AG09309 (cell line): ENCODE data around the gene RALGAPB.

Experiments used
- DNase-seq: peaks from one replicate; pipeline ENCODE4 v3.0.0-alpha.2; 2010; ENCODE audit warnings: low read depth
- H3K4me3 ChIP-seq: 2 replicates; pipeline ENCODE4 v1.5.1; 2011; ENCODE audit warnings: mild to moderate bottlenecking, low read depth, low read length, moderate library complexity; ENCODE audit not compliant: control insufficient read depth
- TF ChIP-seq, protein P1 (sequence below): IDR thresholded peaks from 2 replicates; pipeline ENCODE4 v1.5.1; 2011; ENCODE audit warnings: mild to moderate bottlenecking, low read depth, low read length, inconsistent platforms; ENCODE audit not compliant: insufficient read depth, control insufficient read depth; ENCODE audit errors: missing control alignments

RALGAPB gene

GRCh38 chr20:38583306-38583705, 110.7 kb downstream of the RALGAPB start:
- no peak overlapping the region for H3K4me3 ChIP-seq
- TF ChIP-seq, protein P1, sequence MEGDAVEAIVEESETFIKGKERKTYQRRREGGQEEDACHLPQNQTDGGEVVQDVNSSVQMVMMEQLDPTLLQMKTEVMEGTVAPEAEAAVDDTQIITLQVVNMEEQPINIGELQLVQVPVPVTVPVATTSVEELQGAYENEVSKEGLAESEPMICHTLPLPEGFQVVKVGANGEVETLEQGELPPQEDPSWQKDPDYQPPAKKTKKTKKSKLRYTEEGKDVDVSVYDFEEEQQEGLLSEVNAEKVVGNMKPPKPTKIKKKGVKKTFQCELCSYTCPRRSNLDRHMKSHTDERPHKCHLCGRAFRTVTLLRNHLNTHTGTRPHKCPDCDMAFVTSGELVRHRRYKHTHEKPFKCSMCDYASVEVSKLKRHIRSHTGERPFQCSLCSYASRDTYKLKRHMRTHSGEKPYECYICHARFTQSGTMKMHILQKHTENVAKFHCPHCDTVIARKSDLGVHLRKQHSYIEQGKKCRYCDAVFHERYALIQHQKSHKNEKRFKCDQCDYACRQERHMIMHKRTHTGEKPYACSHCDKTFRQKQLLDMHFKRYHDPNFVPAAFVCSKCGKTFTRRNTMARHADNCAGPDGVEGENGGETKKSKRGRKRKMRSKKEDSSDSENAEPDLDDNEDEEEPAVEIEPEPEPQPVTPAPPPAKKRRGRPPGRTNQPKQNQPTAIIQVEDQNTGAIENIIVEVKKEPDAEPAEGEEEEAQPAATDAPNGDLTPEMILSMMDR, result no peak
- DNase-seq, result no peak

- DNase-seq, result no peak
- TF ChIP-seq, protein P1, result no peak
- no peak overlapping the region for H3K4me3 ChIP-seq
Observed at GRCh38 chr20:38584099-38584763, 111.6 kb downstream of the RALGAPB start.

DNA sequence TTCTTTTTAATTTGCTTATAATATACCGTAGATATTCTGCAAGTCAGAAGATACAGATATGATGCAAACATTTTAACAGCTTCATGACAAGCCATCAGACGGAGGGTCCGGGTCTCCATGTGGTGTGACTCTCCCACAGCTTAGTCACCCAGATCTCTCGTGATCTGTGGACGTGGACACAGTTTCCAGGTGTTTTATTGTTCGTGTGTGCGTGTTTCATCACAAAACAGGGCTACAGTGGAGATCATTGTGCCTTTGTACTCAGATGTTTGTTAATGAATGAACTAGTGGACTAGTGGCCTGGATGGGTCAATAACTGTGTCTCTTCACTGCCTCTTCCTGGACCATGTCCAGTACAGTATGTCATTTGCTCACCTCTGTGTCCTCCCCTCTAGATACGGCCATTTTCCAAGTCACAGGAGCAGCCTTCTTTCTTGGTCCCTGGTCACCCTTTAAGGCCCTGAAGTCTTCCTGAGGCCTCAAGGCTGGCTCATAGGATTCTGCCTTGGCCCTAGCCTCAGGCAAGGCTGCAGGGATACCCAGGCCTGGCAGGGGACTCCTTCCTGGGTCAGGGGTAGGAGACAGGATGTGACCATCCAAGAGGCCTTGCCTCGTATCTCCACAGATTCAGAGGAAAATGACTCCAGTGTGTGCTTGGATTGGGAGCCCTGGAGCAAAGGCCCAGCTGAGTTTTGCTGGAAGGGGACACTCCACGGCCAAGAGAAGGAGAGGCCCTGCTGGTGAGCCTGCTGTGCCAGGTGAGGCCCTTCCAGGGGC, 112.9 kb downstream of the RALGAPB start:
- no peak overlapping the region for H3K4me3 ChIP-seq
- DNase-seq, result no peak
- TF ChIP-seq, protein P1, result no peak

DNA sequence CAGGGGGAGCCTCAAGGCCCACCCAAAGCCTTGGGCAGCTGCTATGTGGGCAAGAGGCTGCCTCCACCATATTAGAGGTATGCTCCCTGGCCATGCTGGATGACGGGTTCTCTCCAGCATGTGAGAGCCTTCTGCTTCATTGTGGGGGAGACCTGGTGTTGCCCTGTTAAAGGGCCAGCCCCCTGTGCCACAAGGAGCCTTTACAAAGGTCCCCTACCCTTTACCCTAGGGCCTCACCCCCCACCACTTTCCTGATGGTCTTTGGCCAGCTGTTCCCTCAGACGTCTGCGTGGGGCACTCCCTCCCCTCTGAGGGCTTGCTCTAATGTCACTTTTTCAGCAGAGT, 113.5 kb downstream of the RALGAPB start:
- H3K4me3 ChIP-seq, result no peak overlapping the region
- no peak for DNase-seq
- TF ChIP-seq, protein P1, result no peak

DNA sequence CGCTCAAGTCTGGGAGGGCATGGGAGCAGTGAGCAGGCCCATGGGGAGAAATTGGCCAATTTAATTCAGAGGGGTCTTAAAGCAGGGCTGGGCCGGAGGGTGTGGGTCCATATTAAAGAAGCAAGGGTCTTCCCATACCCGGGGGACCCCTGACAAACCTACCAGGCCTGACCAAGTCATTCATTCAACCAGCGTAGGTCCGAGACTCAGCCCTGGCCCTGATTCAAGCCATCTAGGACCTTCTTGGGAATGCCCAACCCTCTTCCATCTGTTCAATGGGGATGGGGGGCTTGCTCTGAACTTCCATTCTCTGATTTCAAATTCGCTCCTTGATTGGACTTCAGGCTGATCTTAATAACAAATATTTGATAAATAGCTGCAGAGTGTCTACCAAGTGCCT, 115.7 kb downstream of the RALGAPB start:
- TF ChIP-seq, protein P1, result no peak
- DNase-seq, result no peak
- no peak overlapping the region for H3K4me3 ChIP-seq

DNA sequence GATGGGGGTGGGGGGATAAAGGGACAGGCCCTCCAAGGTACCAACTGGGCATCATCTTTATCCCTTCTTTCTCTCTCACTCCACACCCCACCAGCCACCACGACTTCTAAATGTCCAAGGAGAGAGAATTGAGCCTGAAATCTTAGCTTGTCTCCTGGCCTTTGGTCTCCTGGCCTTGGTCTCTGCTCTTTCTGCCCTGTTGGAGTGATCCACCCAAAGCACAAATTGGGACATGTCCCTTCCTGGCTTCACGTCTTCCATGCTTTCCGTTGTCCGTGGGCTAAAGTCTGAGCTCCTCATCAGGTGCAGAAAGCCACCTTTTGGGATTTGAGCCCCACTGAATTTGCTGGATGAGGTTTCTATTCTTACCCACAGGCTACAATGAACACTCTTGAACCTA, 116.7 kb downstream of the RALGAPB start:
- TF ChIP-seq, protein P1, result no peak

More for the DNA sequence above, 116.7 kb downstream of the RALGAPB start:
- H3K4me3 ChIP-seq, result no peak overlapping the region
- DNase-seq, result no peak
